ENCODE results near the gene LMTK3.

- no peak for TF ChIP-seq CTCF (IDR thresholded peaks at IDR 0.05)
- TF ChIP-seq TCF7L2 (IDR thresholded peaks at IDR 0.05; ENCODE audit: low read depth, low read length), result no peak
Observed at GRCh38 chr19:48499316-48500090, 12.1 kb downstream of the LMTK3 start.
